ENCODE measurements around the gene CYP2C19.
"Not testable (repeated sequence)": the region's sequence is repeated elsewhere in the genome, so short reads cannot be mapped to it uniquely, and the experiment has no call there.

CYP2C19 gene

DNA sequence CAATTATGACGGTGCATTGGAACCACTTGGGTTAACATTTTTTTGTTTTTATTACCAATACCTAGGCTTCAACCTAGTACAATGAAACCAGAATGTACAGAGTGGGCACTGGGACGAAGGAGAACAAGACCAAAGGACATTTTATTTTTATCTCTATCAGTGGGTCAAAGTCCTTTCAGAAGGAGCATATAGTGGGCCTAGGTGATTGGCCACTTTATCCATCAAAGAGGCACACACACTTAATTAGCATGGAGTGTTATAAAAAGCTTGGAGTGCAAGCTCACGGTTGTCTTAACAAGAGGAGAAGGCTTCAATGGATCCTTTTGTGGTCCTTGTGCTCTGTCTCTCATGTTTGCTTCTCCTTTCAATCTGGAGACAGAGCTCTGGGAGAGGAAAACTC lies at the start of gene CYP2C19:
Gene CYP2C19 (plus strand): TSS at position 289 of the 400 bp plus-strand sequence. CDS start 25 bp downstream, at position 314.
- no peak for DNase-seq

DNA sequence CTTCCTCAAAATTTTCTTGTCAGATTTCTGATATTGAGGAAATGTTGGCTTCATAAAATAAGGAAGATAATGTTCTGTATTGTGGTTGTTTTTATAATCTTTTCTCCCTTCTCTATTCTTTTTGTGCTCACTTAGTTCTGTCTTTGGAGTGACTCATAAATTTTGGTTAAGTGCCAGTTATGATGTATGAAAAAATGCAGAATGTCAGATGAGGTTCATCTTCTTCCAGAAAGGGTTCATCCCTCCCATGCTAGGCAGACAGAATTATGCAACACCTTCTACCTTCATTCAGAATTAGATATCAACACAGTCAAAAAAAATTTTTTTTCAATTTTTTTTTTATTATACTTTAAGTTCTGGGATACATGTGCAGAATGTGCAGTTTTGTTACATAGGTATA lies 36.6 kb upstream of the CYP2C19 start:
- no peak for DNase-seq

DNA sequence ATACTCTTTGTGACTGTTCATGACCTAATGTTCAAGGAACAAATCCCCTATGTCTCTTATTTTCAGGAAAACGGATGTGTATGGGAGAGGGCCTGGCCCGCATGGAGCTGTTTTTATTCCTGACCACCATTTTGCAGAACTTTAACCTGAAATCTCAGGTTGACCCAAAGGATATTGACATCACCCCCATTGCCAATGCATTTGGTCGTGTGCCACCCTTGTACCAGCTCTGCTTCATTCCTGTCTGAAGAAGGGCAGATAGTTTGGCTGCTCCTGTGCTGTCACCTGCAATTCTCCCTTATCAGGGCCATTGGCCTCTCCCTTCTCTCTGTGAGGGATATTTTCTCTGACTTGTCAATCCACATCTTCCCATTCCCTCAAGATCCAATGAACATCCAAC lies 27.3 kb upstream of the CYP2C19 start:
- no peak for DNase-seq

DNA sequence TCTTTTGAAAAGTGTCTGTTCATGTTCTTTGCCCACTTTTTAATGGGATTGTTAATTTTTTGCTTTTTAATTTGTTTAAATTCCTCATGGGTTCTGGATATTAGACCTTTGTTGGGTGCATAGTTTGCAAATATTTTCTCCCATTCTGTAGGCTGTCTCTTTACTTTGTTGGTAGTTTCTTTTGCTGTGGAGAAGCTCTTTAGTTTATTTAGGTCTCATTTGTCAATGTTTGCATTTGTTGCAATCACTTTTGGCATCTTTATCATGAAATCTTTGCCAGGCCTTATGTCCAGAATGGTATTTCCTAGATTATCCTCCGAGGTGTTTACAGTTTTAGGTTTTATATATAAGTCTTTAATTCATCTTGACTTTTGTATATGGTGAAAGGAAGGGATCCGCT lies 23.9 kb upstream of the CYP2C19 start:
- no peak for DNase-seq

DNA sequence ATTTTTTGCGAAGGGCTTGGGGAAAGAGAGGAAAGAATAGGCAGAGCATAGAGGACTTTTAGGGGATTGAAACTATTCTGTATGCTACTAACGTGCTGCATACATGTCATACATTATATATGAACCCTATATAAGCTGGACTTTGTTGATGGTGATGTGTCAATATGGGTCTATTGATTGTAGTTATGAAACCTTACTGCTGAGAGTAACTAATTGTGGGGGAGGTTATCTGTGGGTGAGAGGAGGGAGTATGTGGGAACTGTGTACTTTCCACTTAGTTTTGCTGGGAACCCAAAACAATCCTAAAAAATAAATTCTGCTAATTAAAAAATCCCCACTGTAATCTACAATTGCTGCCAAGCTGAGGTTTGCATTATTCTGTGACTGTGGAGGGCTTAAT lies 15.3 kb upstream of the CYP2C19 start:
- no peak for DNase-seq

DNA sequence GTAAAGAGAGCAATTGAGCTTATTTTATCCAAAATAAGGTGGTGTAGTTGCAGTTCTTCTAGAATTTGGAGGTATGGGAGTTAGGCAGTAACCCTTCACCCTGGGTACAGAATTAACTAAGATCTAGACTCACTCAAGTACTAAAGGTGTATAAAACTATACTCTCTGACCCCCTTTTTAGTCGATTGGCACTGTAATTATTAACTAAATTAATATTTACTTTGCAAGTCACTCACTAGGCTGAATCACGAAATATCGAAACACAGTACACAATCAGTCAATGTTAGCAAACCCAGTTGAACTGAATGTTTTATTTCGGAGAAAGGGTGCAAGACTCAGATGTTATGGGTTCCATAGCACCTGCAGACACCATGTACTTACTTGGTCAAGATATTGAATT lies 14.6 kb upstream of the CYP2C19 start:
- DNase-seq: no peak

DNA sequence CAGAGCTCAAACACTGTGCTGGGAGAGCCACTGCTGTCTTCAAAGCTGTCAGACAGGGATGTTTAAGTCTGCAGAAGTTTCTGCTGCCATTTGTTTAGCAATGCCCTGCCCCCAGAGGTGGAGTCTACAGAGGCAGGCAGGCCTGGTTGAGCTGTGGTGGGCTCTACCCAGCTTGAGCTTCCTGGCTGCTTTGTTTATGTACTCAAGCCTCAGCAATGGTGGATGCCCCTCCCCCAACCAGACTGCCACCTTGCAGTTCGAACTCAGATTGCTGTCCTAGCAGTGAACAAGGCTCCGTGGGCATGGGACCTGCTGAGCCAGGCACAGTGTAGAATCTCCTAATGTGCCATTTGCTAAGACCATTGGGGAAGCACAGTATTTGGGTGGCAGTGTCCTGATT lies 4.6 kb upstream of the CYP2C19 start:
- DNase-seq: no peak

DNA sequence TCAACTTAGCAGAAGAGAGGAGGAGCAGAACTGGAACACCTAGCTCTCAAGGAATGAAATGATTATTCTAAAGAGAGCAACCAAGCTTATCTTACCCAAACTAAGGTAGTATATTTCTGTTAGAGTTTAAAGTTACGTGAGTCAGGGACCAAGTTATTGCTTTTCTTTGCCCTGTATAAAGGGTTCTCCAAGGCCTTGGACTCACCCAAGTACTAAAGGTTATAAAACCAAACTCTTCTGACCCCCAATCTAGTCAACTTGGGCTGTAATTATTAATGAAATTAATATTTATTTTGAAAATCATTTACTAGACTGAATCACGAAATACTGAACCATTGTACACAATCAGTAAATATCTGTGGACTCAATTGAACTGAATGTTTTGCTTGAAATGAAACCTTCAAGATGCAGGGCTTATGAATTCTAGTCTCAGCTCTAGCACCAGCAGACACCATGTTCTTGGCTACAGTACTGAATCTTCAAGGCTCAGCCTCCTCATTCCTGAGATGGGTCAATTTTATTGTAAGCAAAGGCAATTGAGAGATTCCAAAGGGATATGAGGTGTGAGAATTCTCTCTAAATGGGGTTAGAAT lies 1.8 kb upstream of the CYP2C19 start:
- no peak for DNase-seq

DNA sequence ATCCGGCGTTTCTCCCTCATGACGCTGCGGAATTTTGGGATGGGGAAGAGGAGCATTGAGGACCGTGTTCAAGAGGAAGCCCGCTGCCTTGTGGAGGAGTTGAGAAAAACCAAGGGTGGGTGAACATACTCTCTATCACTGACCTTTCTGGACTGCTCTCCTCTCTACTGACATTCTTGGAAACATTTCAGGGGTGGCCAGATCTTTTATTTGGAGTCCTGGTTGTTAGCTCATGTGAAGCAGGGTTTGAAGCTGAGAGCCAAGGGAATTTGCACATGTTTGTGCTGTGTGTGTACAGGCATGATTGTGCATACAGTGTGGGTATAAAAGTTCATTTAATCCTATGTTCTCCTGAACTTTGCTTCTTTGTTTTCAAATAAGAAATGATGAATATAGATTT lies 12.9 kb downstream of the CYP2C19 start:
- not testable (repeated sequence) for DNase-seq

DNA sequence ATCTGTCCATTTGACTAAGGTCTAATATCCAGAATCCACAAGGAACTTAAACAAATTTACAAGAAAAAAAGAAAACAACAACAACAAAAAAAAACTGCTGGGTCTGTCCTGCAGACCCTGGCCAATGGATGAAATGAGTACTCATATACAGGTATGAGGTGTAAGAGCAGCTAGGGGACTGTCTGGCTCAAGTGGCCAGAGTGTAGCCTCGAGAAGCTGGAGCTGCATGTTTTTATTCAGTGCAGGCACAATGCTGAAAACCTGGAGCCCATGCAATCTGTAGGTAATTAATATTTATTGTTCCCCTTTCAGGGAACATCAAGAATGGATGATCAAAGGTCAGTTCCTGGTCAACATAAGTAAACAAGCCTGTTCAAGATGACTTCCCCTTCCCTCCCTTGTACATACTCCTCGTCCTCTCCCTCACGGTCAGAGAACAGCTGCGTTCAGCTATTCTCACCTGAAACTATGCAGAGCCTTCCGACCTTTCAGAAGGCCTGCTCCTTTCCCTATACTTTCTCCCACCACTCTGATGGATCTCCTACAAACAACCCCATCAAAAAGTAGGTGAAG lies 15.5 kb downstream of the CYP2C19 start:
- DNase-seq: no peak

DNA sequence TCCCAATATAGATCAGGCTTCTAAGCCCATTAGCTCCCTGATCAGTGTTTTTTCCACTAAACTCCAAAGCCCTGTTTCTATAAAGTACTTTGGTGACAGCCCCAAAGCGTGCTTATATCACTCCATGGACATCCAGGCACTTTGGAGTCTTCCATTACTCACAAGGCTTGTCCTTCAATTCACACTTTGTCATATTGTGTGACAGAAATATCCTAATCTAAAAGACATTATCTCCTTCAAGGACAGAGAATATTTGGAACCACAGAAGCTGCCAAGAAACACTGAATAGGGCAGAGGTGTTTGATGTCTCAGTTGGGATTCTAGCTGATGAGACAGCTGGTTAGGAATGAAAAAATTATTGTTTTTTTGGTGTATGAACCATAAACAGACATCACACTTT lies 18.4 kb downstream of the CYP2C19 start:
- DNase-seq: no peak

DNA sequence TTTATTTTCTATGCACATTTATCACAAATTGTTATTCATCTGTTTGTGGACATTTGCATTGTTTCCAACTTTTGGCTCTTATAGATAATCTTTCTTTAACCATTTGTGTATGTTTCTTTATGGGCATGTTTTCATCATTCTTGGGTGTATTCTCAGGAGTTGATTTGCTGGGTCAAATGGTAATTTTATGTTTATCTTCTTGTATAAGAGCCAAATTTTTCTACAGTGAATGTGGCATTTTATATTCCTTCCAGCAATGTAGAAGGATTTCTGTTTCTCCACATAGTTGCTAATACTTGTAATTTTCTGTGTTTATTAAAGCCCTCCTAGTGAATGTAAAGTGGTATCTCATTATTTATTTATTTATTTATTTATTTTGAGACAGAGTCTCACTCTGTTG lies 21.8 kb downstream of the CYP2C19 start:
- DNase-seq: no peak

DNA sequence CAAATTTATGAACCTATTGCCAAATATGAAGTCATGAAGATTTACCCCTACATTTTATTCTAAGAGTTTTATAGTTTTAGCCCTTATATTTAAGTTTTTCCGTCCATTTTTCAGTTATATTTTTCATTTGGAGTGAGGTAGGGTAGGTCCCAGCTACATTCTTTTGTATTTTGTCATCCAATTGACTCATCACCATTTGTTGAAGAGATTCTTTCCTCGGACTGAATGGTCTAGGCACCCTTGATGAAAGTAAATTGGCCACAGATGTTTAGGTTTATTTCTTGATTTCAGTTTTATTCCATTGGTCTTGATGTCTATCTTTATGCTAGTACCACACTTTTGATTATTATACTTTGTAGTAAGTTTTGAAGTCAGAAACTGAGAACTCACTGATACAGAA lies 22.7 kb downstream of the CYP2C19 start:
- DNase-seq: no peak

DNA sequence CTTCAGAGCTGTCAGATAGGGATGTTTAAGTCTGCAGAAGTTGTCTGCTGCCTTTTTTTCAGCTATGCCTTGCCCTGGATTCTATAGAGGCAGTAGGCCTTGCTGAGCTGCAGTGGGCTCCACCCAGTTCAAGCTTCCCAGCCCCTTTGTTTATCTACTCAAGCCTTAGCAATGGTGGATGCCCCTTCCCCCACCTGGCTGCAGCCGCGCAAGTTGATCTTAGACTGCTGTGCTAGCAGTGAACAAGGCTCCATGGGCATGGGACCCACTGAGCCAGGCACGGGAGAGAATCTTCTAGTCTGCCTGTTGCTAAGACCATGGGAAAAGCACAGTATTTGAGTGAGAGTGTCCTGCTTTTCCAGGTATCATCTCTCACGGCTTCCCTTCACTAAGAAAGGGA lies 38.1 kb downstream of the CYP2C19 start:
- not testable (repeated sequence) for DNase-seq

DNA sequence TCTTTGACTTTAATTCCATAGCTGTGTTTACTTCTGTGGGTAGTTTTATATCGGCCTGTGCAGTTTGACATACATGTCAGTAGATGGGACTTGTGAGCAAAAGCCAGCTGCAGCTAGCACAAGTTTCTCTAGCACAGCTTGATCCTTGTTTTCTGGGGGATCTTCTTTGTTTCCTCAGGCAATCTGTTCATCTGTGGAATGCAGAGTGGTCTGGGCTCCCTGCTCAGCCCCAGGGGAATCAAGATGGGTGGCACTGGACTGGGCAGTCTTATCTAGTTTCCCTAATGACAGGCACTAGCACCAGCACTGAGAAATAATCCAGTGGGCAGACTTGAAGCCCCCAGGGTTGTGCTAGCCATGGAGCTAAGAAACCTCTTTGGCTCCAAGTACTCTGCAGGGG lies 40.8 kb downstream of the CYP2C19 start:
- no peak for DNase-seq

DNA sequence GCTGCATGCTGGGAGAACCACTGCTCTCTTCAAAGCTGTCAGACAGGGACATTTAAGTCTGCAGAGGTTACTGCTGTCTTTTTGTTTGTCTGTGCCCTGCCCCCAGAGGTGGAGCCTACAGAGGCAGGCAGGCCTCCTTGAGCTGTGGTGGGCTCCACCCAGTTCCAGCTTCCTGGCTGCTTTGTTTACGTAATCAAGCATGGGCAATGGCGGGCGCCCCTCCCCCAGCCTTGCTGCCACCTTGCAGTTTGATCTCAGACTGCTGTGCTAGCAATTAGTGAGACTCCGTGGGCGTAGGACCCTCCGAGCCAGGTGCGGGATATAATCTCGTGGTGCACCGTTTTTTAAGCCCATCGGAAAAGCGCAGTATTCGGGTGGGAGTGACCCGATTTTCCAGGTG lies 67.5 kb downstream of the CYP2C19 start:
- not testable (repeated sequence) for DNase-seq

DNA sequence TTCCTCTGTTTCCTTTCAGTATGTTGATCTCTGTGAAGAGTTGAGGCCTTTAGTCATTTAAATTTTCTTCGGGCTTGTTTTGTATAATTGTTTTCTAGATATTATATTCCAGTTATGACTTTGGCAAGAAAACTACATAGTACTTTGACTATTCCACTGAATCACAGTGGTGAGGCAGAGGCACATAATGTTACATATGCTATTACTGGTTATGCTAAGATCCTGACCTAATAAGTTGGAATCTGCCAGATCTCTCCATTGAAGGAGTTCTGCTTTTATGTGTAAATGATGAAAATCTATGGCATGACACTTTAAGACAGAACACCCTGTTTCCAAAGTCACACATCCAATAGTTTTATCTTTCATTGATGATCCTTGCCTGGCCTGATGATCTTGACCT lies 83.7 kb downstream of the CYP2C19 start:
- no peak for DNase-seq

DNA sequence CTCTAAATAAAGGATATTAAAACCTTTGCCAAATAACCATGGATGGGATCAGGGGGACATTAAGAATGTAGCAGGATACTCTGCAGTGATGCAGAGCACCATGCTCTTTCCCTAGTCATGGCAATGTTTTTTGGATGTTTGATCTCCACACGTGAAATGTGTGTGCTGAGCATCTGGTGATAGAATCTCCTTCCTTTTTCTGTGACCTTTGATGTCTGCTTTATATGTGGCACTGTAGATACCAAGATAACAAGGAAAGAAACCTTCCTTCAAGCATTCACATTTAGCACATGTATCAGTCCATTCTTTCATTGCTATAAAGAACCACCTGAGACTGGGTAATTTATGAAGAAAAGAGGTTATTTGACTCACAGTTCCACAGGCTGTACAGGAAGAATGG lies 88.3 kb downstream of the CYP2C19 start:
- DNase-seq: no peak

DNA sequence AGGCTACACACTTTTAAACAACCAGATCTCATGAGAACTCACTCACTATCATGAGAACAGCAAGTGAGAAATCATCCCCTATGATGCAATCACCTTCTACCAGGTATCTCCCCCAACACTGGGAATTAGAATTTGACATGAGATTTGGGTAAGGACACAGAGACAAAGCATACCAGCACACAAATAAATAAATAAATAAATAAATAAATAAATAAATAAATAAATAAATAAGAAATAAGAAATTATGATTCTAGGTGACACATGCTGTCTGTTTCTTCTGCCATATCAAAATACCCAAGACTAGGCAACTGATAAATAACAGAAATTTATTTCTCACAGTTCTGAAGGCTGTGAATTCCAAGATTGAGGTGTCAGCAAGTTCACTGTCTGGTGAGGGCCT lies 88.8 kb downstream of the CYP2C19 start:
- no peak for DNase-seq

DNA sequence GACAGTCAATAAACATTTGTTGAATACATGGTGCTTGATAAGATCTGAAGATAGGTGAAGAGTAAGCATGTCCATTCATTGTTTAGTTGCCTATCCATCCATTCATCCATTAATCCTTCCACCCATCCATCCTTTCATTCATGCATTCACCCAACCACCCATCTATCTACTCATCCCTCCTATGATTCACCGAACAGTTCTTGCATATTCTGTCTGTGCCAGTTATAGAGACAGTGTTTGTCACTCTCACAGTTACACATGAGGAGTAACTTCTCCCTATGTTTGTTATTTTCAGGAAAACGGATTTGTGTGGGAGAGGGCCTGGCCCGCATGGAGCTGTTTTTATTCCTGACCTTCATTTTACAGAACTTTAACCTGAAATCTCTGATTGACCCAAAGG lies 90.0 kb downstream of the CYP2C19 start:
- DNase-seq: no peak

DNA sequence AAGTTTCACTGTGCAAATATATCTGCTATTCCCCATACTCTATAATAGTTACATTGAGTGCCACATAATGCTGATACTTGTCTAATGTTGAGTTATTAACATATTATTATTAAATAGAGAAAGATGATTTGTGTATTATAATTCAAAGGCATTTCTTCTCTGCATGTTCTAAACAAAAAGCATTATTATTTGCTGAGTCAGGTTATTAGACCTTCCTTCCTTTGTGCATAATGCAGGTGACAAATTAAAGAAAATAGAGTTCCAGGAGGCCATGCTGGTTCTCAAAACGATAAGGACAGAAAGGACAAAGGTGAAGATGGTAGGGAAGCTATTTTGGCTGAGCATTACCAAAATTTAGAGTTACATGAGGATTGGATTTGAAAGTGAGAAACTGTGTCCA lies 90.6 kb downstream of the CYP2C19 start:
- no peak for DNase-seq

DNA sequence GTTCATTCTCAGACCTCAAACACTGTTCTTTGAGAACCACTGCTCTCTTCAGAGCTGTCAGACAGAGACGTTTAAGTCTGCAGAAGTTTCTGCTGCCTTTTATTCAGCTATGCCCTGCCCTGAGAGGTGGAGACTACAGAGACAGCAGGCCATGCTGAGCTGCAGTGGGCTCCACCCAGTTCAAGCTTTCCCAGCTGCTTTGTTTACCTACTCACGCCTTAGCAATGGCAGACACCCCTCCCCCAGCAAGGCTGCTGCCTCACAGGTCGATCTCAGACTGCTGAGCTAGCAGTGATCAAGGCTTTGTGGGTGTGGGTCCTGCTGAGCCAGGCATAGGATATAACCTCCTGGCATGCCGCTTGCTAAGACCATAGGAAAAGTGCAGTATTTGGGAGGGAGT lies 95.5 kb downstream of the CYP2C19 start:
- DNase-seq: no peak

DNA sequence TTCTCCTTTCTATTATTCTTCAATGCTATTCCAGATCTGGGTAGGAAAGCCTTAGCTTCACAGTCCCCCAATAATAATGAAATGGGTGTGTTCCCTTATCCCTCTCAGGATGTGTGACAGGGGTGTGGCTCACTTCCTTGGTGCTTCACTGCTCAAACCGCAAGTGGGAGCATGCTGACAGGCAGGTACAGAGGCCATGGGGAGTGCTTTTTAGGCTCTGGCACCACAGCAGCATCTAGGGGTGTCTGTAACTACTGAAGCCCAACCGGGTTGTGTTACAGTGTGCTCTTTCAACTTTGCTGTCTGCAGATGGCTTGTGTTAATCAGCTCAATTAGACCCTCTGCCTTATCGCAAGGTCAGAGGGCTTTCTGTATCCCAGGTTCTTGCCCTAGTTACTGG lies 96.6 kb downstream of the CYP2C19 start:
- no peak for DNase-seq

DNA sequence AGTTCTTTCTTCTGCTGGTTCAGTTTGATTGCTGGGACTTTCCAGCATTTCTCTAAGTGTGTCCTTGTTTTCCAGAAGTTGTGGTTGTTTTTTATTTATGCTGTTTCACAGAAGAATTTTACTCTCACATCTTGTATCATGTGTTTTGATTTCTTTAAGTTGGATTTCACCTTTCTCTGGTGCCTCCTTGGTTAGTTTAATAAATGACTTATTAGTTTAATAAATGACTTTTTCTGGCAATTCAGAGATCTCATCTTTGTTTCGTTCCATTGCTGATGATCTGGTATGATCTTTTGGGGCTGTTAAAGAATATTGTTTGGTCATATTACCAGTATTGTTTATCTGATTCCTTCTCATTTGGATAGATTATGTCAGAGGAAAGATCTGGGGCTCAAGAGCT lies 116.2 kb downstream of the CYP2C19 start:
- no peak for DNase-seq

DNA sequence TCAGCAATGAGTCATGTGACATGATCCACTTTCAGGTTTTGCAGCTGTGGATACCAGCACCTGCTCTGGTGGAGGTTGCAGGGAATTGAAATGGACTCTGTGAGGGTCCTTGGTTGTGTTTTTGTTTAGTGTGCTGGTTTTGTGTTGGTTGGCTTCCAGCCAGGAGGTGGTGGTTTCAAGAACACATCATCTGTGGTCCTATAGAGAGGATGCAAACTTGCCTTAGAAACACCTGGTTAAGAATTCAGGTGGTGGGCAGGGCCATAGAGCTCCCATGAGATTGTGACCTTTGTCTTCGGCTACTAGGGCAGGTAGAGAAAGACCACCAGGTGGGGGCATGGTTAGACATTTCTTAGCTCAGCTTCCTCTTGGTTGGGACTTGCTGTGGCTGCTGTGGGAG lies 116.7 kb downstream of the CYP2C19 start:
- no peak for DNase-seq

DNA sequence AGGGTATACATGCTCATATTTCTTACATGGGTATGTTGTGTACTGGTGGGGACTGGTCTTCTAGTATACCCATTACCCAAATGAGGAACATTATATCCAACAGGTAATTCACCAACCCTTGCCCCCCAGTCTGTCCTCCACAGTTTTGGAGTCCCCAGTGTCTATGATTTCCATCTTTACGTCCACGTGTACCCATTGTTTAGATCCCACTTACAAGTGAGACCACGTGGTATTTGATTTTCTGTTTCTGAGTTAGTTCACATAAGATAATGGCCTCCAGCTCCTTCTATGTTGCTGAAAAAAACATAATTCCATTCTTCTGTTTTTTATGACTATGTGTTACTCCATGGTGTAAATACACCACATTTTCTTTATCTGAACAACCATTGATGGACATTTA lies 126.6 kb downstream of the CYP2C19 start:
- DNase-seq: no peak

All from amniotic stem cell (primary cell).